GM19452 (cell line): ENCODE data around the gene OR4F3.
"Not testable (repeated sequence)": the region's sequence is repeated elsewhere in the genome, so short reads cannot be mapped to it uniquely, and the experiment has no call there.

Experiments used
- ATAC-seq: cut with Tn5 transposase; IDR thresholded peaks from one replicate; pipeline ENCODE4 v1.9.1; 2021; ENCODE audit not compliant: unreplicated experiment

Gene OR4F3

GRCh38 chr5:181366968-181367367, at the start of gene OR4F3:
OR4F3 (plus strand) TSS chr5:181367268.
- ATAC-seq: not testable (repeated sequence)
